ENCODE results near the gene FMN1.

FMN1 gene

DNA sequence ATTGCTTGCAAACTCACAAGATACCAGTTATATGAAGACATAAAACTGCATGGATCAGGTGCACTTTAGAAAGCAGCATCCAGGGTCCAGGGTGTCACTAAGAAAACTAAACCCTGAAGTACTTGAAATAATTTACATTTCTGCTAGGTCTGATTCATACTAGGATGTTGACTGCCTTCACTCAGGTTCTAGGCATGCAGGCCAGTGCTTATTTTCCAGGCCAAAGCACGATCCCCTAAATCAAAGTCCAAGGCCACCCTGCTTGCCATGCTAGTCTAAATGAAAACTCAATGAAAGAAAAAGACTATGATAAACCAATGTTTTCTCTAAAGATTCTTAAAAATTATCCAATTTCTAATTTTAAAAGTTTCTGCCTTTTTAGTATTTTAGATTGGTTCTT, 427.3 kb downstream of the FMN1 start:
- 87% methylated on average over 1 of the region's 1 CpG for WGBS
- no peaks in the 10 kb centered on the region for H3K4me1 ChIP-seq (ENCODE audit: insufficient read depth, low read length)
- no peak overlapping the region for H3K4me3 ChIP-seq (ENCODE audit: low read length)
- H3K9ac ChIP-seq (ENCODE audit: low read depth, low read length), result no peak overlapping the region
- H3K36me3 ChIP-seq (ENCODE audit: insufficient read depth, low read length), result no peaks in the 10 kb centered on the region
- no peaks in the 10 kb centered on the region for H3K27me3 ChIP-seq (ENCODE audit: insufficient read depth, low read length)
- no peak overlapping the region for H3K27ac ChIP-seq (ENCODE audit: low read depth, low read length)
- no peaks in the 10 kb centered on the region for H3K9me3 ChIP-seq (ENCODE audit: insufficient read depth, low read depth, low read length)

DNA sequence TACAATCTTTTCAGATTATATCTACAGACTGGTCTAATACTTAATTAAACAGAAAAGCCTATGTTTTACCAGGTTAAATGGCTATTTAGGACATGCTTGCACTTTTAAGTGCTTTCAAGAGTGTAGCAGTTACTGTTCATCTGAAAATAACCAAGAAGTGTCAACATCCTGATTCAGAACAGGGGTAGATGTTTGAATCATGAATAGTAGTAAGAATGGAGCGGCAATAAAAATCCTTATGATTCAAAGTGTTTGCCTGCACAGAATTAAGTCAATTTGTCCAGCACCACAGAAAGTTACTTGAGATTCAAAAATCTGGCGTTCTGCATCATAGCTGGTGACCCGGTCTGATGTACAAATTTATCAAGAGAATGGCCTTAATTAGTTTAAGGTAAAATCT, 428.4 kb downstream of the FMN1 start:
- WGBS, result 63% methylated on average over 3 of the region's 3 CpGs
- H3K9me3 ChIP-seq (ENCODE audit: insufficient read depth, low read depth, low read length), result no peaks in the 10 kb centered on the region
- no peak overlapping the region for H3K4me3 ChIP-seq (ENCODE audit: low read length)
- H3K27ac ChIP-seq (ENCODE audit: low read depth, low read length), result no peak overlapping the region
- no peaks in the 10 kb centered on the region for H3K27me3 ChIP-seq (ENCODE audit: insufficient read depth, low read length)
- no peak overlapping the region for H3K9ac ChIP-seq (ENCODE audit: low read depth, low read length)
- no peaks in the 10 kb centered on the region for H3K36me3 ChIP-seq (ENCODE audit: insufficient read depth, low read length)
- no peaks in the 10 kb centered on the region for H3K4me1 ChIP-seq (ENCODE audit: insufficient read depth, low read length)

DNA sequence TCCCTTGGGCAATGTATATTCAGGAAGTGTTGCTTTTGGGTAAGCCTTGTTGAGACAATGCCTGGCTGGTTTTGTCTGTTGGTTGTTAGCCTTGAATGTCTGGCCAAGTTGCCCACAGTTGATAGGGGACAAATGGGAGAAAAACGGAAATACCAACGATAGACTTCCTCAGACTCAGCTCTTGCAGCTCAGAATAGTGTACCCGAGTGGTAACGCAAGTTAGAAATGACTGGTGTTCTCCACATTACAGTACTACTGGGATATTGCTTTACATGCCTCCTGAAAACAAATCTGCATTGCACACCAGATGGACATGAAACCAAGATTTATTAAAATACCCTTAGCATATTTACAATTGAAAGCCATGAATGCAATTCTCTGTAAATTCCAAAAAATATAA, 429.3 kb downstream of the FMN1 start:
- H3K27me3 ChIP-seq (ENCODE audit: insufficient read depth, low read length), result no peaks in the 10 kb centered on the region
- no peaks in the 10 kb centered on the region for H3K4me1 ChIP-seq (ENCODE audit: insufficient read depth, low read length)
- no peaks in the 10 kb centered on the region for H3K36me3 ChIP-seq (ENCODE audit: insufficient read depth, low read length)
- no peaks in the 10 kb centered on the region for H3K9me3 ChIP-seq (ENCODE audit: insufficient read depth, low read depth, low read length)
- no peak overlapping the region for H3K9ac ChIP-seq (ENCODE audit: low read depth, low read length)
- H3K4me3 ChIP-seq (ENCODE audit: low read length), result no peak overlapping the region
- 69% methylated on average over 4 of the region's 4 CpGs for WGBS
- no peak overlapping the region for H3K27ac ChIP-seq (ENCODE audit: low read depth, low read length)

DNA sequence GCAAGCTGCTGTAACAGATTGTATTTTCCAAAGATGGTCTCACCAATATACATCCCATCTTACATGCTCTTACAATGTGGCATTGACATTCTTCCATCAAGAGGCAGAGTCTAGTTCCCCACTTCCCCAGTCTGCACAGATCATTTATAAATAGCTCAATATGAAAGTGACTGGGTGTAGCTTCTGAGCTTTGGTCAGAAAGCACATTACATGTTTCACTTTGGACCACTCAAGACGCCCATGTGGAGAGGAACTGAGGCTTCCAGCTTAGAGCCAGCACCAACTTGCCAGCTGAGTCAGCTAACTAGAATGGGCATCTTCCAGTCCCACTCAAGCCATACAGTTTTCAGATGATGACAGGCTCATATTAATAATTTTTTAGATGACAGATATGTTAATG, 431.2 kb downstream of the FMN1 start:
- Histone ChIP-seq H3K27me3 (ENCODE audit: insufficient read depth, low read length) (no peaks in the 10 kb centered on the region), H3K9me3 (ENCODE audit: insufficient read depth, low read depth, low read length) (no peaks in the 10 kb centered on the region), H3K9ac (ENCODE audit: low read depth, low read length) (no peak overlapping the region), H3K4me1 (ENCODE audit: insufficient read depth, low read length) (no peaks in the 10 kb centered on the region), H3K36me3 (ENCODE audit: insufficient read depth, low read length) (no peaks in the 10 kb centered on the region), H3K27ac (ENCODE audit: low read depth, low read length) (no peak overlapping the region), H3K4me3 (ENCODE audit: low read length) (no peak overlapping the region)
- WGBS, result 95% methylated on average over 1 of the region's 1 CpG

DNA sequence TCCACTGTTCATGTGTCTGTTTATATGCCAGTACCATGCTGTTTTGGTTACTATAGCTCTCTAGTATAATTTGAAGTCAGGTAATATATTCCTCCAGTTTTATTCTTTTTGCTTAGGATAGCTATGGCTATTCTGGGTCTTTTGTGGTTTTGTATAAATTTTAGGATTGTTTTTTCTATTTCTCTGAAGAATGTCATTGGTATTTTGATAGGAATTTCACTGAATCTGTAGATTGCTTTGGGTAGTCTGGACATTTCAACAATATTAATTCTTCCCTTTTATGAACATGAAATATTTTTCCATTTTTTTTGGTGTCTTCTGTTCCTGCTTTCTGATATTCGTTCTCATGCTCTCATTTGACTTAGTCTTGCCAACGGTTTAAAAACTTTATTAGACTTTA, 437.1 kb downstream of the FMN1 start:
- 96% methylated on average over 2 of the region's 2 CpGs for WGBS
- H3K9ac ChIP-seq (ENCODE audit: low read depth, low read length), result no peak overlapping the region
- H3K4me1 ChIP-seq (ENCODE audit: insufficient read depth, low read length), result no peaks in the 10 kb centered on the region
- H3K36me3 ChIP-seq (ENCODE audit: insufficient read depth, low read length), result no peaks in the 10 kb centered on the region
- no peaks in the 10 kb centered on the region for H3K9me3 ChIP-seq (ENCODE audit: insufficient read depth, low read depth, low read length)
- no peak overlapping the region for H3K27ac ChIP-seq (ENCODE audit: low read depth, low read length)
- H3K4me3 ChIP-seq (ENCODE audit: low read length), result no peak overlapping the region
- no peaks in the 10 kb centered on the region for H3K27me3 ChIP-seq (ENCODE audit: insufficient read depth, low read length)

DNA sequence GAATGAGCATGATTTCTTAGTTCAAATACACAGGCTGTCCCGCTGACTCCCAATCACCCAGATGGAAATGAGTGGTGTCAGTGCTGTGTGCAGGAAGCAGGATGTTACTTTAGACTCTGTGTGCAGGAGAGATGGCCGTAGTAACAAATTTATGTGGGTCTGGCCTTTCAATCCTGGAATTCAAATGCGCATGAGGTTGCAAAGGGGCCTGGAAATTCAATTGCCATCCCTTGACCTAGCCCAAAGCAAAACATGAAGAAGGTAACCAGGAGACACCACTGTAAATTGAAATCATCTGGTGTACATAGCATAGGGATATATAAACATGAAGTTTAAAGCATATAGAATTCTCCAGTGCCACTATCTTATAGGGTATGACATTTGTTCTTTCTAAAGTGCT, 443.5 kb downstream of the FMN1 start:
- Histone ChIP-seq H3K4me1 (ENCODE audit: insufficient read depth, low read length) (0 out of 2 replicates have a peak, but pooled peaks cover 4% of the 10 kb centered on the region), H3K9ac (ENCODE audit: low read depth, low read length) (no peak overlapping the region), H3K27me3 (ENCODE audit: insufficient read depth, low read length) (no peaks in the 10 kb centered on the region), H3K27ac (ENCODE audit: low read depth, low read length) (no peak overlapping the region), H3K9me3 (ENCODE audit: insufficient read depth, low read depth, low read length) (no peaks in the 10 kb centered on the region), H3K4me3 (ENCODE audit: low read length) (no peak overlapping the region), H3K36me3 (ENCODE audit: insufficient read depth, low read length) (no peaks in the 10 kb centered on the region)
- WGBS, result 60% methylated on average over 3 of the region's 3 CpGs

DNA sequence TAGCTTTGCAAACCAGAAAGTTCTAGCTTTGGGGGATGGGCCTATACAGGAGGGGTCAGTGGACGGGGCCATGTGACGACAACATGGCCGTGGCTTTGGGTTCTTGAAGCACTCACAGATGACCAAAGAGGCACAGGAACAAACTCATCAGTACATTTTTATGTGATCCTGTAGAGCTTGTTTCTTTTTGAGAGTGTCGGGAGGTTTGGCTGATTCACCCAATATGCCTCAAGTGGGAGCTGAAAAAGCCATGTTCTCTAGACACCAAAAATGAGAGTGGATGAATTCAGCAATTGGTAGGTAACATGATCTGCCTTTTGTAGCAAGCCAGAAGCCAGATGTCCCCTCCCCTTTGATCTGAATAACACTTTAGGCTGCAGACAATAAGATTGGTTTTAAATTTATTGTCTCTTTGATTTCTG, 446.6 kb downstream of the FMN1 start:
- 86% methylated on average over 4 of the region's 4 CpGs for WGBS
- H3K27ac ChIP-seq (ENCODE audit: low read depth, low read length), result no peak overlapping the region
- no peak overlapping the region for H3K9ac ChIP-seq (ENCODE audit: low read depth, low read length)
- no peaks in the 10 kb centered on the region for H3K27me3 ChIP-seq (ENCODE audit: insufficient read depth, low read length)
- 0 out of 2 replicates have a peak, but pooled peaks cover 4% of the 10 kb centered on the region for H3K4me1 ChIP-seq (ENCODE audit: insufficient read depth, low read length)
- no peak overlapping the region for H3K4me3 ChIP-seq (ENCODE audit: low read length)
- H3K36me3 ChIP-seq (ENCODE audit: insufficient read depth, low read length), result no peaks in the 10 kb centered on the region
- H3K9me3 ChIP-seq (ENCODE audit: insufficient read depth, low read depth, low read length), result no peaks in the 10 kb centered on the region

DNA sequence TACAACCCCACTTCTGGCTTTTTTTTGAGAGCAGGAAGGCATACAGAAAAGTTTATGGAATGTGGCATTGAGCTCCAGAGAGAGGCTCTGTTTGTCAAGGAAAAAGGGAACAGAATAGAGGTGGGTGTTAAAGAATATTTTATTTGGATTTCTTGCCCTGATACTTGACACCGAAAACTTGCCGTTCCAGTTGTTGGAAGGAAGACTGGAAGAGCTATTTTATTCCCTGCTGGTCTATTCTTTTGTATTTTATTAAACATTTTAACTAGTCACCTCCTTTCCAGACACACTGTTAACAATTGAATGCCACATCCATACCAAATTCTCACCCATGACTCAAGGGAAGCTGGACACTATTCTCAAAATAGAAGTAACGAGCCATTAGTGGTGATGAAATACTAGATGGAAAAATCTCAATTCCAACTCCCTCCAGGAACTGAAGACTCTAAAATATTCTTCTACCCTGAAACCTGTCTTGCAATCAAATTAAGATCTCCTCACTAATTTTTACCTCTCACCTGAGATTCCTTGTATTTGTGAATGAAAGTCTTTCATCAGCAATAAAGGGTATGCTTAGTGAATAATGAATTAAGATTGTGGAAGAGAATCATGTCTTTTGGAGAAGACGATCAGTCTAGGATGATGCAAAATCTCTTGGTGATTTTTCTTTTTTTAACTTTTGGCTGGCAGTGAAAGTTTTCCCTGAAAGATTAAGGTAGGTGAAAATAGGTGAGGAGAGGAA, 448.2 kb downstream of the FMN1 start:
- H3K27me3 ChIP-seq (ENCODE audit: insufficient read depth, low read length), result no peaks in the 10 kb centered on the region
- no peaks in the 10 kb centered on the region for H3K36me3 ChIP-seq (ENCODE audit: insufficient read depth, low read length)
- H3K4me3 ChIP-seq (ENCODE audit: low read length), result no peak overlapping the region
- H3K9ac ChIP-seq (ENCODE audit: low read depth, low read length), result no peak overlapping the region
- H3K4me1 ChIP-seq (ENCODE audit: insufficient read depth, low read length), result 0 out of 2 replicates have a peak, but pooled peaks cover 4% of the 10 kb centered on the region
- WGBS, result 97% methylated on average over 4 of the region's 4 CpGs
- no peak overlapping the region for H3K27ac ChIP-seq (ENCODE audit: low read depth, low read length)
- H3K9me3 ChIP-seq (ENCODE audit: insufficient read depth, low read depth, low read length), result no peaks in the 10 kb centered on the region

DNA sequence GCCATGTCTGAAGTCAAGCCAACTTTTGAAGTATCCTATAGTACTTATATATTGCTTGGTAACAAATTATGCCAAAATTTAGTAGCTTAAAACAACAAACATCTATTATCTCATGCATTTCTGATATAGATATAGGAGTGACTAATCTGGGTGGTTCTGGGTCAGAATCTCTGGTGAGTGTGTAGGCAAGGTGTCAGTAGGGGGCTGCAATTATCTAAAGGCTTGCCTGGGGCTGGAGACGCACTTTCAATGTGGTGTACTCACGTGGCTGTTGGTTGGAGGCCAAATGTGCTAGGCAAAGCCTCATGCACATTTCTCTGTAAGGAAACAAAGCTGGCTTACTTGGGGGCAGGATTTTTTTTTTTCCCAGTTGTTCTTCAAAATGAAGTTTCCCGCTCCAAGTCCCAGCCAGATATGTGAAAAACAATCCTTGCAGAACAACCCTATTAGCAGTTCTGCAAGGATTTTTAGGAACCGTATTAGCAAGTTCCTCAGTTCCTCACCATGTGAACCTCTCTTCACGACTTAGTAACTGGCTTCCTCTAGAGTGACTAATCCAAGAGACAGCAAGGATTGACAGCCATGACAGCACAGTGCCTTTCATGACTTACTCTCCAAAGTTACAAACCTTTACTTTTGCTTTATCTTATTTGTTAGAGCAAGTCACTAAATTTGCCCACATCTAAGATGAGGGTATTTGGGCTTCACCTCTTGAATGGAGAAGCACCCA, 450.9 kb downstream of the FMN1 start:
- no peak overlapping the region for H3K27ac ChIP-seq (ENCODE audit: low read depth, low read length)
- H3K9ac ChIP-seq (ENCODE audit: low read depth, low read length), result no peak overlapping the region
- H3K36me3 ChIP-seq (ENCODE audit: insufficient read depth, low read length), result no peaks in the 10 kb centered on the region
- no peak overlapping the region for H3K4me3 ChIP-seq (ENCODE audit: low read length)
- 0 out of 2 replicates have a peak, but pooled peaks cover 4% of the 10 kb centered on the region for H3K4me1 ChIP-seq (ENCODE audit: insufficient read depth, low read length)
- no peaks in the 10 kb centered on the region for H3K27me3 ChIP-seq (ENCODE audit: insufficient read depth, low read length)
- H3K9me3 ChIP-seq (ENCODE audit: insufficient read depth, low read depth, low read length), result no peaks in the 10 kb centered on the region
- 76% methylated on average over 4 of the region's 5 CpGs for WGBS

DNA sequence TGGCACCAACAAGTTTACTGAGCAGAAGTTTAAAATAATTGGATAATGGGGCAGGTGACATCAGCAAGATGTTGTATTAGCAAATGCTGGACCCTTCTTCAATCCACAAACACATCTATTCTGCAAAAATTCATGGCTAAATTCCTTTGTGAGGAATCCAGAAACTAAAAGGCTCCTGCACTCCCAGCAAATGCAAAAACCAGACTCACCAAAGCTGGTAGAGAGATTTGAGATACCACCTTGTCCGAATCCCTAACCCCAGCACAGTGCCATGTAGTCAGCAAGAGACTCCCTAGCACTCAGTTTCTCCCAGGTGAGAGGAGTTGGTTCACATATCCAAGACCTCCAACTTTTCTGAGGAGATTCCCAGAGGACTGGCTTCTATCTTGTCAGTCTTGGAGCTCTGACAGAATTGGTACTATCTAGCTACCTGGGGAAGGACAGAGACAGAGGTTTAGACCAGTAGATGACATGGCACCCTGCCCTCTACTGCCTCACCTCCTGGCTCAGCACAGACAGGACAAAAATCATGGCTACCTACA, 454.9 kb downstream of the FMN1 start:
- WGBS, result 93% methylated on average over 1 of the region's 1 CpG
- H3K27ac ChIP-seq (ENCODE audit: low read depth, low read length), result no peak overlapping the region
- H3K4me1 ChIP-seq (ENCODE audit: insufficient read depth, low read length), result no peaks in the 10 kb centered on the region
- no peak overlapping the region for H3K9ac ChIP-seq (ENCODE audit: low read depth, low read length)
- no peaks in the 10 kb centered on the region for H3K27me3 ChIP-seq (ENCODE audit: insufficient read depth, low read length)
- no peaks in the 10 kb centered on the region; the same call in 1 of the 2 replicates for H3K36me3 ChIP-seq (ENCODE audit: insufficient read depth, low read length)
- no peak overlapping the region for H3K4me3 ChIP-seq (ENCODE audit: low read length)
- H3K9me3 ChIP-seq (ENCODE audit: insufficient read depth, low read depth, low read length), result no peaks in the 10 kb centered on the region

DNA sequence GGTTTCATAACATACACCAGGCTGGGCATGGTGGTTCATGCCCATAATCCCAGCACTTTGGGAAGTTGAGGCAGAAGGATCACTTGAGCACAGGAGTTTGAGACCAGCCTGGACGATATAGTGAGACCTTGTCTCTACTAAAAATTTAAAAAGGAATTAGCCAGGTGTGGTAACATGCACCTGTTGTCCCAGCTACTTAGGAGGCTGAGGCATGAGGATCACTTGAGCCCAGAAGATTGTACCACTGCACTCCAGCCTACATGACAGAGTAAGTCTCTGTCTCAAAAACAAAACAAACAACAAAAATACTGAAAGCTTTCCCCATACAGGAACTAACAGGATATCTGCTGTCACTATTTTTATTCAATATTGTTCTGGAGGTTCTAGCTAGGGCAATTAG, 455.8 kb downstream of the FMN1 start:
- Histone ChIP-seq H3K4me3 (ENCODE audit: low read length) (no peak overlapping the region), H3K27ac (ENCODE audit: low read depth, low read length) (no peak overlapping the region), H3K4me1 (ENCODE audit: insufficient read depth, low read length) (no peaks in the 10 kb centered on the region), H3K9ac (ENCODE audit: low read depth, low read length) (no peak overlapping the region), H3K36me3 (ENCODE audit: insufficient read depth, low read length) (peaks cover 4% of the 10 kb centered on the region; the same call in 1 of the 2 replicates), H3K9me3 (ENCODE audit: insufficient read depth, low read depth, low read length) (no peaks in the 10 kb centered on the region), H3K27me3 (ENCODE audit: insufficient read depth, low read length) (no peaks in the 10 kb centered on the region)
- WGBS, result 94% methylated on average over 1 of the region's 1 CpG
